ENCODE measurements around the gene ROR1. TPM values are rescaled to one million over a fixed set of nuclear protein-coding genes. Genes with fewer than 3 reads are reported as not detected.

ROR1 gene
- total and polyA plus RNA-seq, 10 of the 15 experiments (the other 5 are each of a cell fraction or from before 2014, with no cell fraction given) = 0.02 to 0.08 (median 0.05) TPM; not detected in 6

DNA sequence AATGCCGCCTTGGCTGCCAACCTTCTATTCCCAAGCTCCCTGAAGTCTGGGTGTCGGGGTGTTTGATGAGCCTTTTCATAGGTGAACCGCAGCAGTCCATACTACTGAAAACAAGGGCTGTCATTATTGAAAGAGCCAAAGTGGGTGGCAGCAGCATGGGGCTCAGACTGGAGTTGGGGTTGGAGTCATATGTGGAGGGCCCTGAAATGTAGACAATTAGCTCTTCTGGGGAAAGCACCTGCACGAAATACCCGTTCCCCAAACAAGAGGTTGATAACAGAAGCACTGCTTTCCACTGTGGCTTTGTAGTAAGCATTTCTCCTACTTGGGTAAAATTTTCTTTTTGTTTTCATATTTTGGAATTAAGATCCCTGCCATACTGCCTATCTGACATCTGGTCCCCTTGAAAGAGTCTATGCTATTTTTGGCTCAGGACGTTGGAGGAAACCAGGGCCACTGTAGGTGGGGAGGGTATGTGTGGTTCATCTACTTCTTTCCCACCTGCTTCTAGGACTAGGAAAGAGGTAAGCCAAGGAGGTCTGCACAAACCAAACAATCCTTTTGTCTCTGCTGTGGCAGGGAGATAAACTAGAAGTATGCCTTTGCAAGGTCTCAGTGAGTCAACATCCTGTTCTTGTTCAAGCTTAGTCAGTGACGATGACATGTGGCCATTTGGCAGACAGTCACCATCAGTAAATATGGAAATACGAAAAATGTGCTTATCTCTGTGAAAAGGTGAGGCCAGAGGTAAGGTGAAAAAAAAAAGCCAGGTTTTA, 232.6 kb downstream of the ROR1 start:
- Histone ChIP-seq H3K36me3 (ENCODE audit: control insufficient read depth in 2 of 2, insufficient read depth in 2 of 2, low read length in 1 of 2) (no peaks in the 10 kb centered on the region), H2AFZ (ENCODE audit: control insufficient read depth, low read depth, low read length) (no peak overlapping the region), H3K27me3 (replicated peaks in 1 of 2; ENCODE audit: control insufficient read depth in 2 of 2, insufficient read depth in 2 of 2, low read length in 1 of 2) (no peaks in the 10 kb centered on the region; a peak in 1 of 4 replicates), H3K79me2 (ENCODE audit: control insufficient read depth, insufficient read depth, low read length) (no peaks in the 10 kb centered on the region), H3K27ac (ENCODE audit: control insufficient read depth, insufficient read depth) (no peak overlapping the region), H3K4me3 (no peak overlapping the region), H3K9me3 (replicated peaks; ENCODE audit: control insufficient read depth, insufficient read depth, low read length) (no peaks in the 10 kb centered on the region), H3K9ac (ENCODE audit: control insufficient read depth, insufficient read depth, low read length) (no peak overlapping the region), H3K4me2 (ENCODE audit: control insufficient read depth, insufficient read depth) (no peak overlapping the region), H3K4me1 (ENCODE audit: control insufficient read depth, insufficient read depth, low read length) (no peaks in the 10 kb centered on the region), H4K20me1 (ENCODE audit: control insufficient read depth, insufficient read depth) (no peaks in the 10 kb centered on the region)
- intact Hi-C loops (cut with micrococcal nuclease; ENCODE audit: unreplicated experiment) (no loop called here), in situ Hi-C loops (cut with MboI) (no loop called here)
- ChIA-PET SMC1A (ENCODE audit: uncharacterized antibody, unreplicated experiment) (interaction anchor here (0.7 kb wide), 1 partner anchor 9 kb away, joined by 4 read pairs; no protein-coding TSS in a partner anchor), POLR2A (no interaction called here), CTCF (interaction anchor here (1.1 kb wide), 2 partner anchors 10 to 131 kb away, joined by 3 read pairs; no protein-coding TSS in a partner anchor), RAD21 (ENCODE audit: unreplicated experiment) (no interaction called here)
- ATAC-seq = no peak
- FAIRE-seq = no peak
- WGBS (ENCODE audit: insufficient coverage, insufficient replicate concordance, low lambda C conversion rate, missing lambda C conversion rate) = 26% methylated on average over 8 of the region's 8 CpGs
- TF ChIP-seq FOS (IDR thresholded peaks at IDR 0.05; ENCODE audit: borderline replicate concordance, extremely low read depth, insufficient read length) (no peak), BACH1 (IDR thresholded peaks at IDR 0.05; ENCODE audit: borderline replicate concordance) (no peak), KLF5 (IDR thresholded peaks at IDR 0.05; ENCODE audit: partially characterized antibody) (no peak), EGR1 (IDR thresholded peaks at IDR 0.05; ENCODE audit: borderline replicate concordance in 1 of 2, low read depth in 2 of 2, low read length in 2 of 2) (no peak), IKZF2 (IDR thresholded peaks at IDR 0.05) (no peak)
- TF ChIP-seq, protein P1, sequence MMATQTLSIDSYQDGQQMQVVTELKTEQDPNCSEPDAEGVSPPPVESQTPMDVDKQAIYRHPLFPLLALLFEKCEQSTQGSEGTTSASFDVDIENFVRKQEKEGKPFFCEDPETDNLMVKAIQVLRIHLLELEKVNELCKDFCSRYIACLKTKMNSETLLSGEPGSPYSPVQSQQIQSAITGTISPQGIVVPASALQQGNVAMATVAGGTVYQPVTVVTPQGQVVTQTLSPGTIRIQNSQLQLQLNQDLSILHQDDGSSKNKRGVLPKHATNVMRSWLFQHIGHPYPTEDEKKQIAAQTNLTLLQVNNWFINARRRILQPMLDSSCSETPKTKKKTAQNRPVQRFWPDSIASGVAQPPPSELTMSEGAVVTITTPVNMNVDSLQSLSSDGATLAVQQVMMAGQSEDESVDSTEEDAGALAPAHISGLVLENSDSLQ (IDR thresholded peaks at IDR 0.05) = no peak
- no TSS peak for BruUV-seq (replicated peaks)
- DNase-seq (ENCODE audit: low read depth, low spot score) = no peak
